Osteocyte (in vitro differentiated cells): ENCODE measurements around the gene GMDS. TPM values are rescaled to one million over a fixed set of nuclear protein-coding genes. Genes with fewer than 3 reads are reported as not detected.

Experiments
- DNase-seq: peaks from one replicate; pipeline ENCODE4 v3.0.0; 2021; ENCODE audit warnings: mixed read lengths; ENCODE audit not compliant: unreplicated experiment; ENCODE audit errors: extremely low spot score
- H3K27ac Mint-ChIP-seq: one replicate; pipeline ENCODE4 v1.8.0; 2021; ENCODE audit warnings: mild to moderate bottlenecking, mixed read lengths; ENCODE audit not compliant: unreplicated experiment
- H3K27me3 Mint-ChIP-seq: one replicate; pipeline ENCODE4 v1.8.0; 2021; ENCODE audit warnings: mixed read lengths; ENCODE audit not compliant: unreplicated experiment
- H3K36me3 Mint-ChIP-seq: one replicate; pipeline ENCODE4 v1.8.0; 2021; ENCODE audit warnings: mixed read lengths; ENCODE audit not compliant: unreplicated experiment
- H3K4me1 Mint-ChIP-seq: one replicate; pipeline ENCODE4 v1.8.0; 2021; ENCODE audit warnings: mixed read lengths; ENCODE audit not compliant: unreplicated experiment
- H3K4me3 Mint-ChIP-seq: one replicate; pipeline ENCODE4 v1.8.0; 2021; ENCODE audit warnings: mild to moderate bottlenecking, moderate library complexity, mixed read lengths; ENCODE audit not compliant: unreplicated experiment
- H3K9me3 Mint-ChIP-seq: one replicate; pipeline ENCODE4 v1.8.0; 2021; ENCODE audit warnings: mixed read lengths; ENCODE audit not compliant: unreplicated experiment
- total RNA-seq: library from RNA; stranded (reverse); gene quantifications from 2 replicates; pipeline ENCODE4 v1.2.1, GENCODE V29; 2021
- TF ChIP-seq, protein P1 (sequence below): fragments of 200-600 bp; sonication (generic); IDR thresholded peaks from 2 replicates; pipeline ENCODE4 v1.5.0; 2021; ENCODE audit warnings: antibody characterized with exemption, mild to moderate bottlenecking, moderate library complexity

GMDS gene
- total RNA-seq, 1 donor from 2014 or later, result 30.7 TPM

DNA sequence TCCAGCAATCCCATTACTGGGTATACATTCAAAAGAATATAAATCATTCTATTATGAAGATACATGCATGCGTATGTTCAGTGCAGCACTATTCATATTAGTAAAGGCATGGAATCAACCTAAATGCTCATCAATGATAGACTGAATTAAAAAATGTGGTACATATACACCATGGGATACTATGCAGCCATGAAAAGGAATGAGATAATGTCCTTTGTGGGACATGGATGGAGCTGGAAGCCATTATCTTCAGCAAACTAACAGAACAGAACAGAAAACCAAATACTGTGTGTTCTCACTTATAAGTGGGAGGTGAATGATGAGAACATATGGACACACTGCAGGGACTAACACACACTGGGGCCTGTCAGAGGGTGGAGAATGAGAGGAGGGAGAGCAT is 261.6 kb downstream of the GMDS start:
- Mint-ChIP-seq H3K9me3 (peaks cover 50% of the 10 kb centered on the region), H3K4me3 (no peak overlapping the region), H3K36me3 (peaks cover 29% of the 10 kb centered on the region), H3K27ac (no peak overlapping the region), H3K27me3 (no peaks in the 10 kb centered on the region), H3K4me1 (peaks cover 35% of the 10 kb centered on the region)
- DNase-seq, result no peak
- TF ChIP-seq, protein P1, sequence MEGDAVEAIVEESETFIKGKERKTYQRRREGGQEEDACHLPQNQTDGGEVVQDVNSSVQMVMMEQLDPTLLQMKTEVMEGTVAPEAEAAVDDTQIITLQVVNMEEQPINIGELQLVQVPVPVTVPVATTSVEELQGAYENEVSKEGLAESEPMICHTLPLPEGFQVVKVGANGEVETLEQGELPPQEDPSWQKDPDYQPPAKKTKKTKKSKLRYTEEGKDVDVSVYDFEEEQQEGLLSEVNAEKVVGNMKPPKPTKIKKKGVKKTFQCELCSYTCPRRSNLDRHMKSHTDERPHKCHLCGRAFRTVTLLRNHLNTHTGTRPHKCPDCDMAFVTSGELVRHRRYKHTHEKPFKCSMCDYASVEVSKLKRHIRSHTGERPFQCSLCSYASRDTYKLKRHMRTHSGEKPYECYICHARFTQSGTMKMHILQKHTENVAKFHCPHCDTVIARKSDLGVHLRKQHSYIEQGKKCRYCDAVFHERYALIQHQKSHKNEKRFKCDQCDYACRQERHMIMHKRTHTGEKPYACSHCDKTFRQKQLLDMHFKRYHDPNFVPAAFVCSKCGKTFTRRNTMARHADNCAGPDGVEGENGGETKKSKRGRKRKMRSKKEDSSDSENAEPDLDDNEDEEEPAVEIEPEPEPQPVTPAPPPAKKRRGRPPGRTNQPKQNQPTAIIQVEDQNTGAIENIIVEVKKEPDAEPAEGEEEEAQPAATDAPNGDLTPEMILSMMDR, result no peak

DNA sequence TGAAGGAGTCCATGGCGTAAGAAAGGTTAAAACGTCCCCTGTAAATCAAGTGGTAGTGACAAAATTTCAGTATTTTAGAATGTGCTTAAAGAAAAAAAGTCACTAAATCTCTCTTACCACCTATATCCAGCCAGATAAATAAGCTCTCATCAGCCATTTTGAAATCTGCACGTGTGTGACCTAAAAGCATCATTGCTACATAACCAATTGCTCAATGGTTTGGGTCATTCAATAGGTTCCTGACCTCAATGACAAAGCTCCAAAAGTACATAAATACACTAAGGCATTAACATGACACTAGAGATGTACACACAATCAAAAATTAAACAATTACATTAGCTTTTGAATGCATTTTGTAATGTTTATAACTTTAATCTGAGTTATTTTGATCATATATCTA is 272.4 kb downstream of the GMDS start:
- Mint-ChIP-seq H3K27me3 (no peaks in the 10 kb centered on the region), H3K9me3 (no peaks in the 10 kb centered on the region), H3K4me1 (peaks cover 8% of the 10 kb centered on the region), H3K36me3 (peaks cover 8% of the 10 kb centered on the region), H3K27ac (no peak overlapping the region), H3K4me3 (no peak overlapping the region)
- TF ChIP-seq, protein P1, result no peak
- no peak for DNase-seq

DNA sequence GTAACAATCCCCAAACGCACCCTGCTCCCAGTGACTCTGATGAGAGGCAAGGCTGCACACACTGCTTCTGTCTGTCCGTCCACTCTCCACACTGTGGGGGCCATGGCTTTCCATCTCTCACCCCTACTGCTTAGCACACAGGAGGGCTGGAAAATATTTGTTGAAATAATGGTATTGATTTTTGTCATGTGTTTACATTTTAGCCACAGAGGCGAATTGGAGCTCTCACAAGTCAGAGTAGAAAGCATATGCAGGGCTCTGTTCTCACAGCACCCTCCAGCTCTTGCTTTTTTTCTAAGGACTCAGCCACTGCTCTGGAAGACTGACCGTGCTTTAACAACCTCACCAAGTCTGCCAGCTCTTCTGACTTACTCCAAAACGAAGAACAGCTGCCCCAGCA is 273.8 kb downstream of the GMDS start:
- TF ChIP-seq, protein P1, result no peak
- H3K4me3 Mint-ChIP-seq, result no peak overlapping the region
- peaks cover 8% of the 10 kb centered on the region for H3K4me1 Mint-ChIP-seq
- no peak for DNase-seq
- H3K36me3 Mint-ChIP-seq, result peaks cover 8% of the 10 kb centered on the region
- no peaks in the 10 kb centered on the region for H3K9me3 Mint-ChIP-seq
- no peaks in the 10 kb centered on the region for H3K27me3 Mint-ChIP-seq
- no peak overlapping the region for H3K27ac Mint-ChIP-seq

DNA sequence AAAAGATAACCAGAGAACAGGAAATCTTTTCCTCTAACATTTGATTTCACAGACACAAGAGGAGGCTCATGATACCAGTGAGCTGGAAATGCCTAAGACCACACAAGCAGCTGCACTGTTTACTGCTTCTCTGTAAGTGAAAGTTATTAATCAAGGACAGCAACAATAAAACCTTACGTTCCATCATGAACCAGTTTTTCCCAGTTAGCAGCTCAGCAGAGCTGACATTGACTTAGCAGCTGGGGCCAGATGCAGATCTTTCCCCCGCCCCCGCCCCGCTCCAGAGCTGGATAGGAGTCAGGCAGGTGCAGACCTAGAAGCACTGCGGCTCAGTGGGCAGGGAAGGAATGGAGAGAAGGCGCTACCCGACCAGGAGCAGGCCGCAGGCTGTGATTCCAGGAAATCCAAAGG is 275.2 kb downstream of the GMDS start:
- no peak overlapping the region for H3K27ac Mint-ChIP-seq
- H3K4me1 Mint-ChIP-seq, result peaks cover 8% of the 10 kb centered on the region
- H3K27me3 Mint-ChIP-seq, result no peaks in the 10 kb centered on the region
- no peak overlapping the region for H3K4me3 Mint-ChIP-seq
- TF ChIP-seq, protein P1, result no peak
- peaks cover 3% of the 10 kb centered on the region for H3K36me3 Mint-ChIP-seq
- DNase-seq, result no peak
- H3K9me3 Mint-ChIP-seq, result no peaks in the 10 kb centered on the region

DNA sequence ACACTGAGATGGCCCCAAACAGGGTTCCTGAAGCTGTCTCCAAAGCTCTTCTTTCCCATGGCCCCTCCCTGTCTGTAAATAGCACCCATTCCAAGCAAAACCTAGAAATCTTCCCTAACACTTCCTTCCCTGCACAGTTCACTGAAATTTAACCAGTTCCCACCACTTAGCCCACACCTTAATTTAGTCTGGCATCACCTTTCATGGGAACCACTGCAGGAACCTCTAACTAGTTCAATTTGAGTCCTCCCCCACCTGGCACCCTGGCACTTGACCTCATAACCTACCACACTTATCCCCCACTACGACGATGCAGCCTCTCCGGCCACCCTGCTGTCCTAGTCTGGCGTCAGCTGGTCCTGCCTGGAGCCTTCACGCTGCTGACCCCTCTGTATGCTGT is 278.7 kb downstream of the GMDS start:
- TF ChIP-seq, protein P1, result no peak
- no peaks in the 10 kb centered on the region for H3K36me3 Mint-ChIP-seq
- H3K9me3 Mint-ChIP-seq, result no peaks in the 10 kb centered on the region
- H3K27me3 Mint-ChIP-seq, result no peaks in the 10 kb centered on the region
- H3K27ac Mint-ChIP-seq, result no peak overlapping the region
- DNase-seq, result no peak
- peaks cover 10% of the 10 kb centered on the region for H3K4me1 Mint-ChIP-seq
- H3K4me3 Mint-ChIP-seq, result no peak overlapping the region
